Keratinocyte (primary cell): ENCODE data around the gene MRTO4.

Source experiments
- EZH2 ChIP-seq: IDR thresholded peaks from one replicate; pipeline ENCODE4 v1.6.1; 2012; ENCODE audit warnings: inconsistent platforms, mild to moderate bottlenecking, low read length, moderate library complexity
- TF ChIP-seq, protein P1 (sequence below), 3 experiments: IDR thresholded peaks in 1 of 3; conservative IDR thresholded peaks in 1 of 3; optimal IDR thresholded peaks in 1 of 3; 2 replicates in 2 of 3; 3 replicates in 1 of 3; pipeline versions ENCODE3 to v1.5.1; 2011; ENCODE audit warnings: low read length in 3 of 3, mild to moderate bottlenecking in 3 of 3, moderate library complexity in 2 of 3, control low read depth in 1 of 3, inconsistent platforms in 1 of 3; ENCODE audit not compliant: insufficient read depth in 2 of 3; ENCODE audit errors: extremely low read depth in 1 of 3

DNA sequence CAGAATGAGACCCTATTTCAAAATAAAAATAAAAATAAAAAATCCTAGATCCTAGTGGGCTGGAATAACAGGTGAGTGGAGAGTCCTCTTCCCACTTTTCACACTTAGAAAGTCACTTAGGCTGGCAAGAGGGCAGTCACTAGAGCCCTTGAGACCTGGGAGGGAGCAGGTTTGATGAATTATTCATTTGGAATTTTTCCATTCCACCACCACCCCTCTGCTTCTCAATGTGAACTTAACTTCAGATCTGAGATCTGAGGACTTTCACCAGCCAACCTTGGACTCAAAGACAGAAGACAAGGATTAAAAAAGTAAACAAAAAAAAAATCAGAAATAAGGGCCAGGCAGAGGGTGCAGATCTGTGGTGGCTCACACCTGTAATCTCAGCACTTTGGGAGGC lies 20.5 kb downstream of the MRTO4 start:
- TF ChIP-seq, protein P1, sequence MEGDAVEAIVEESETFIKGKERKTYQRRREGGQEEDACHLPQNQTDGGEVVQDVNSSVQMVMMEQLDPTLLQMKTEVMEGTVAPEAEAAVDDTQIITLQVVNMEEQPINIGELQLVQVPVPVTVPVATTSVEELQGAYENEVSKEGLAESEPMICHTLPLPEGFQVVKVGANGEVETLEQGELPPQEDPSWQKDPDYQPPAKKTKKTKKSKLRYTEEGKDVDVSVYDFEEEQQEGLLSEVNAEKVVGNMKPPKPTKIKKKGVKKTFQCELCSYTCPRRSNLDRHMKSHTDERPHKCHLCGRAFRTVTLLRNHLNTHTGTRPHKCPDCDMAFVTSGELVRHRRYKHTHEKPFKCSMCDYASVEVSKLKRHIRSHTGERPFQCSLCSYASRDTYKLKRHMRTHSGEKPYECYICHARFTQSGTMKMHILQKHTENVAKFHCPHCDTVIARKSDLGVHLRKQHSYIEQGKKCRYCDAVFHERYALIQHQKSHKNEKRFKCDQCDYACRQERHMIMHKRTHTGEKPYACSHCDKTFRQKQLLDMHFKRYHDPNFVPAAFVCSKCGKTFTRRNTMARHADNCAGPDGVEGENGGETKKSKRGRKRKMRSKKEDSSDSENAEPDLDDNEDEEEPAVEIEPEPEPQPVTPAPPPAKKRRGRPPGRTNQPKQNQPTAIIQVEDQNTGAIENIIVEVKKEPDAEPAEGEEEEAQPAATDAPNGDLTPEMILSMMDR (optimal IDR thresholded peaks at IDR 0.05 in 1 of 3, IDR thresholded peaks at IDR 0.05 in 1 of 3, conservative IDR thresholded peaks at IDR 0.05 in 1 of 3; ENCODE audit: extremely low read depth in 1 of 3, insufficient read depth in 2 of 3, low read length in 3 of 3) = no peak
- no peak for TF ChIP-seq EZH2
